ENCODE measurements around the gene TIMM50. TPM values are rescaled to one million over a fixed set of nuclear protein-coding genes. Genes with fewer than 3 reads are reported as not detected.
A peak's percentile ranks its signal among the peaks of the same experiment; 100 is the strongest.

The TIMM50 gene
- total and polyA plus RNA-seq, 2 of the 13 experiments (the other 11 are each of a cell fraction or from before 2014, with no cell fraction given): 91.1 to 92.5 TPM

DNA sequence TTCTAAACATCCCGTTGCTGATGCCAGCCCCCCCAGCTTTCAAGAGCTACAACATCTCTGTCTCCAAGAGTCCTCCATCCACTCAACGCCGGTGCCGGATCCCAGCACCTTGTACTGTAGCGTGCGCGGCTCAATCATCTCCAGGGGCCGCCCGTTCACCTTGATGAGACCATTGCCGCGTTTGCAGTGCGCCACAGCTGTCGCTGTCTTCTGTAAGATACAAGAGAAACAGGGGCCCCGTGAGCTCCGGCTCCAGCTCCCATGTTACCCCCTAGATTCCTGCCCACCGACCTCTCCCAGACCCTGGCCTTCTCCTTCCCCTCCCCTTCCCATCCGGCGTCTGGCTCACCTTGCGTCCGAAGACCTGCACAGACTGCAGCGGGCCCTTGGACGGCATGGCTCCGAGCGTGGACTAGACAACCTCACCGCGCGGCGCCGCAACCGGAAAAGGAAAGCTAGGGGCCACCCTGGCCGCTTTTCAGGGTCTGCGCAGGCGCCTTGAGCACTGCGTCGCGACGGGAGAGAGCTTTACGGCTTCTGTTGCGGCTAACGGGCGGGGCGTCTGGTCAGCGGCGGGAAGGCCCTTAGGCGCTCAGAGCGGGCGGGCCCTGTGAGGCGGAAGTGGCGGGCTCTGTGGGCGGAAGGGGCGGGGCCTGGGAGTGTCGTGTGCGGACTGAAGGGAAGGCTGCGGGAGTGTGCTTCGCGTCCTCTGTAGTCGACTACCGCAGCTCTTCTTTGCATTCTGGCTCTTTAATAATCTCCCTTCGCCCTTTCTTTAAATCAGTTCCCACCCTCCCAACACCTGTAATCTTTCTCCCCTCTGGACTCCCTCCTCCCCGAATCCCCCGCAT is 44.9 kb upstream of the TIMM50 start, which contains the start of gene RPS16 (continued):
- no peak for TF ChIP-seq ZNF468 (CRISPR knock-in tag; IDR thresholded peaks at IDR 0.05)
- TF ChIP-seq POGZ (CRISPR knock-in tag; IDR thresholded peaks at IDR 0.05): peak; percentile 71
- TF ChIP-seq, protein P1, sequence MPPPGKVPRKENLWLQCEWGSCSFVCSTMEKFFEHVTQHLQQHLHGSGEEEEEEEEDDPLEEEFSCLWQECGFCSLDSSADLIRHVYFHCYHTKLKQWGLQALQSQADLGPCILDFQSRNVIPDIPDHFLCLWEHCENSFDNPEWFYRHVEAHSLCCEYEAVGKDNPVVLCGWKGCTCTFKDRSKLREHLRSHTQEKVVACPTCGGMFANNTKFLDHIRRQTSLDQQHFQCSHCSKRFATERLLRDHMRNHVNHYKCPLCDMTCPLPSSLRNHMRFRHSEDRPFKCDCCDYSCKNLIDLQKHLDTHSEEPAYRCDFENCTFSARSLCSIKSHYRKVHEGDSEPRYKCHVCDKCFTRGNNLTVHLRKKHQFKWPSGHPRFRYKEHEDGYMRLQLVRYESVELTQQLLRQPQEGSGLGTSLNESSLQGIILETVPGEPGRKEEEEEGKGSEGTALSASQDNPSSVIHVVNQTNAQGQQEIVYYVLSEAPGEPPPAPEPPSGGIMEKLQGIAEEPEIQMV (CRISPR knock-in tag; IDR thresholded peaks at IDR 0.05; ENCODE audit: low read depth): peak; percentile 98; the same call in 1 of the 2 replicates
- TF ChIP-seq, protein P2, sequence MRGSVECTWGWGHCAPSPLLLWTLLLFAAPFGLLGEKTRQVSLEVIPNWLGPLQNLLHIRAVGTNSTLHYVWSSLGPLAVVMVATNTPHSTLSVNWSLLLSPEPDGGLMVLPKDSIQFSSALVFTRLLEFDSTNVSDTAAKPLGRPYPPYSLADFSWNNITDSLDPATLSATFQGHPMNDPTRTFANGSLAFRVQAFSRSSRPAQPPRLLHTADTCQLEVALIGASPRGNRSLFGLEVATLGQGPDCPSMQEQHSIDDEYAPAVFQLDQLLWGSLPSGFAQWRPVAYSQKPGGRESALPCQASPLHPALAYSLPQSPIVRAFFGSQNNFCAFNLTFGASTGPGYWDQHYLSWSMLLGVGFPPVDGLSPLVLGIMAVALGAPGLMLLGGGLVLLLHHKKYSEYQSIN (CRISPR knock-in tag; IDR thresholded peaks at IDR 0.05; ENCODE audit: borderline replicate concordance): no peak
- TF ChIP-seq ZNF670 (CRISPR knock-in tag; IDR thresholded peaks at IDR 0.05; ENCODE audit: borderline replicate concordance): 0 out of 2 replicates have a peak, but pooled peaks have one; percentile 66
- TF ChIP-seq SMARCC2 (IDR thresholded peaks at IDR 0.05): no peak
- TF ChIP-seq ZNF232 (CRISPR knock-in tag; IDR thresholded peaks at IDR 0.05; ENCODE audit: borderline replicate concordance): 0 out of 2 replicates have a peak, but pooled peaks have one; percentile 70
- TF ChIP-seq ZFP82 (CRISPR knock-in tag; IDR thresholded peaks at IDR 0.05; ENCODE audit: borderline replicate concordance): peak; percentile 81; the same call in 1 of the 2 replicates
- TF ChIP-seq ZNF430 (CRISPR knock-in tag; IDR thresholded peaks at IDR 0.05): peak; percentile 85; the same call in 1 of the 2 replicates
- TF ChIP-seq, protein P3, sequence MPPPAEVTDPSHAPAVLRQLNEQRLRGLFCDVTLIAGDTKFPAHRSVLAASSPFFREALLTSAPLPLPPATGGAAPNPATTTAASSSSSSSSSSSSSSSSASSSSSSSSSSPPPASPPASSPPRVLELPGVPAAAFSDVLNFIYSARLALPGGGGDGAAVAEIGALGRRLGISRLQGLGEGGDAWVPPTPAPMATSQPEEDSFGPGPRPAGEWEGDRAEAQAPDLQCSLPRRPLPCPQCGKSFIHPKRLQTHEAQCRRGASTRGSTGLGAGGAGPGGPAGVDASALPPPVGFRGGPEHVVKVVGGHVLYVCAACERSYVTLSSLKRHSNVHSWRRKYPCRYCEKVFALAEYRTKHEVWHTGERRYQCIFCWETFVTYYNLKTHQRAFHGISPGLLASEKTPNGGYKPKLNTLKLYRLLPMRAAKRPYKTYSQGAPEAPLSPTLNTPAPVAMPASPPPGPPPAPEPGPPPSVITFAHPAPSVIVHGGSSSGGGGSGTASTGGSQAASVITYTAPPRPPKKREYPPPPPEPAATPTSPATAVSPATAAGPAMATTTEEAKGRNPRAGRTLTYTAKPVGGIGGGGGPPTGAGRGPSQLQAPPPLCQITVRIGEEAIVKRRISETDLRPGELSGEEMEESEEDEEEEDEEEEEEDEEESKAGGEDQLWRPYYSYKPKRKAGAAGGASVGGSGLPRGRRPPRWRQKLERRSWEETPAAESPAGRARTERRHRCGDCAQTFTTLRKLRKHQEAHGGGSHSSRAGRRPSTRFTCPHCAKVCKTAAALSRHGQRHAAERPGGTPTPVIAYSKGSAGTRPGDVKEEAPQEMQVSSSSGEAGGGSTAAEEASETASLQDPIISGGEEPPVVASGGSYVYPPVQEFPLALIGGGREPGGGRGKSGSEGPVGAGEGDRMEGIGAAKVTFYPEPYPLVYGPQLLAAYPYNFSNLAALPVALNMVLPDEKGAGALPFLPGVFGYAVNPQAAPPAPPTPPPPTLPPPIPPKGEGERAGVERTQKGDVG (CRISPR knock-in tag; IDR thresholded peaks at IDR 0.05; ENCODE audit: borderline replicate concordance): peak; percentile 70; the same call in 1 of the 2 replicates
- no peak for TF ChIP-seq ZNF207 (IDR thresholded peaks at IDR 0.05; ENCODE audit: borderline replicate concordance)
- TF ChIP-seq, protein P4, sequence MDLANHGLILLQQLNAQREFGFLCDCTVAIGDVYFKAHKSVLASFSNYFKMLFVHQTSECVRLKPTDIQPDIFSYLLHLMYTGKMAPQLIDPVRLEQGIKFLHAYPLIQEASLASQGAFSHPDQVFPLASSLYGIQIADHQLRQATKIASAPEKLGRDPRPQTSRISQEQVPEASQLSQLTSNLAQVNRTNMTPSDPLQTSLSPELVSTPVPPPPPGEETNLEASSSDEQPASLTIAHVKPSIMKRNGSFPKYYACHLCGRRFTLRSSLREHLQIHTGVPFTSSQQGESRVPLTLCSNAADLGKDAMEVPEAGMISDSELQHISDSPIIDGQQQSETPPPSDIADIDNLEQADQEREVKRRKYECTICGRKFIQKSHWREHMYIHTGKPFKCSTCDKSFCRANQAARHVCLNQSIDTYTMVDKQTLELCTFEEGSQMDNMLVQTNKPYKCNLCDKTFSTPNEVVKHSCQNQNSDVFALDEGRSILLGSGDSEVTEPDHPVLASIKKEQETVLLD (CRISPR knock-in tag; IDR thresholded peaks at IDR 0.05; ENCODE audit: low read depth): peak; percentile 94
- TF ChIP-seq MTA1 (CRISPR knock-in tag; IDR thresholded peaks at IDR 0.05; ENCODE audit: borderline replicate concordance): peak; percentile 78; the same call in 1 of the 2 replicates
- TF ChIP-seq AGO1 (IDR thresholded peaks at IDR 0.05; ENCODE audit: low read depth, low read length, poor library complexity, severe bottlenecking): peak; percentile 74
- TF ChIP-seq ZMAT3 (CRISPR knock-in tag; conservative IDR thresholded peaks at IDR 0.05): peak; percentile 73
- TF ChIP-seq ATAD3A (CRISPR knock-in tag; IDR thresholded peaks at IDR 0.05): no peak
- peak; percentile 85 for TF ChIP-seq ZNF543 (CRISPR knock-in tag; IDR thresholded peaks at IDR 0.05)
- TF ChIP-seq SP1 (IDR thresholded peaks at IDR 0.05): no peak
- peak; percentile 94 for TF ChIP-seq SP1 (CRISPR knock-in tag; IDR thresholded peaks at IDR 0.05)
- peak; percentile 74; the same call in 1 of the 2 replicates for TF ChIP-seq ZFP90 (CRISPR knock-in tag; IDR thresholded peaks at IDR 0.05; ENCODE audit: borderline replicate concordance)
- peak; percentile 90; the same call in 1 of the 2 replicates for TF ChIP-seq SIN3A (IDR thresholded peaks at IDR 0.05; ENCODE audit: borderline replicate concordance, low read depth, low read length)

All from HepG2 (cell line).